ENCODE measurements around the gene PIK3R1. TPM values are rescaled to one million over a fixed set of nuclear protein-coding genes. Genes with fewer than 3 reads are reported as not detected.

PIK3R1 gene
- total and polyA plus RNA-seq, 2 experiments from 2014 or later: 5.9 to 9.8 TPM

DNA sequence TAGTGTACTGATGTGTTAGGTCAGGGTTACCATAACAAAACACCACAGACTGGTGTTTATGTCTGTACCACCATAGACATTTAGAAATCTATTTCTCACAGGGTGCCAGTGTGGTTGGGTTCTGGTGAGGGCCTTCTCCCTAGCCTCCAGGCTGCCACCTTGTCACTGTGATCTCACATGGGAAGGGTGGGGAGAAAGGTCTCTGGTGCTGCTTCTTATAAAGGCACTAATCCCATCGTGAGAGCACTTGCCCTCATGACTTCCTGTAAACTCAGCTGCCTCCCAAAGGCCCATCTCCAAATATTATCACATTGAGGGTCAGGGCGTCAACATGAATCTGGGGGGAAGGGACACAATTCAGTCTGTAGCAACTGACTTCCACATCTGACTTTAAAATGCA, 49.8 kb downstream of the PIK3R1 start (continued):
- TF ChIP-seq ETS1 (IDR thresholded peaks at IDR 0.05) (no peak), NANOG (IDR thresholded peaks at IDR 0.05; ENCODE audit: borderline replicate concordance) (no peak), POLR2AphosphoS5 (IDR thresholded peaks at IDR 0.05; ENCODE audit: low read depth) (no peak)

GRCh38 chr5:68265822-68266395, 50.4 kb downstream of the PIK3R1 start:
- no peak for ATAC-seq
- Mint-ChIP-seq H3K36me3 (ENCODE audit: low read depth) (peaks cover 20% of the 10 kb centered on the region), H3K9me3 (peaks cover 10% of the 10 kb centered on the region; the same call in 2 of the 3 replicates), H3K27me3 (ENCODE audit: insufficient read depth, low read depth, poor library complexity) (no peaks in the 10 kb centered on the region), H3K4me1 (peaks cover 5% of the 10 kb centered on the region; the same call in 2 of the 3 replicates), H3K4me3 (no peak overlapping the region), H3K27ac (no peak overlapping the region)
- no peak overlapping the region for H2AFZ ChIP-seq
- no peak overlapping the region for H3K4me2 ChIP-seq
- H3K9me2 ChIP-seq (ENCODE audit: insufficient read depth): no peaks in the 10 kb centered on the region
- H3K36me3 ChIP-seq (ENCODE audit: insufficient read depth): no peaks in the 10 kb centered on the region
- no peaks in the 10 kb centered on the region for H3K79me2 ChIP-seq (replicated peaks; ENCODE audit: insufficient read depth)
- no peak for TF ChIP-seq POLR2AphosphoS5 (IDR thresholded peaks at IDR 0.05; ENCODE audit: low read depth)
- TF ChIP-seq EZH2phosphoT487 (IDR thresholded peaks at IDR 0.05; ENCODE audit: unreplicated experiment): no peak
- no peak for TF ChIP-seq CREB1 (CRISPR knock-in tag; IDR thresholded peaks at IDR 0.05; ENCODE audit: low read depth)
- H3K27me3 ChIP-seq (ENCODE audit: insufficient read depth): no peaks in the 10 kb centered on the region
- H3K4me3 ChIP-seq: no peak overlapping the region
- H3K27ac ChIP-seq (ENCODE audit: low read depth): no peak overlapping the region
- no peaks in the 10 kb centered on the region for H3K4me1 ChIP-seq (ENCODE audit: insufficient read depth)
- H3F3A ChIP-seq (replicated peaks; ENCODE audit: low read depth): no peaks in the 10 kb centered on the region
- no peaks in the 10 kb centered on the region for H4K20me1 ChIP-seq (replicated peaks; ENCODE audit: insufficient read depth)
- no peak for DNase-seq (ENCODE audit: low spot score)

GRCh38 chr5:68266457-68266856, 50.9 kb downstream of the PIK3R1 start:
- H3K9me3 Mint-ChIP-seq: peaks cover 10% of the 10 kb centered on the region; the same call in 2 of the 3 replicates
- no peaks in the 10 kb centered on the region for H3K36me3 ChIP-seq (ENCODE audit: insufficient read depth)
- peaks cover 5% of the 10 kb centered on the region; the same call in 2 of the 3 replicates for H3K4me1 Mint-ChIP-seq
- H4K20me1 ChIP-seq (replicated peaks; ENCODE audit: insufficient read depth): no peaks in the 10 kb centered on the region
- no peak for ATAC-seq
- no peaks in the 10 kb centered on the region for H3F3A ChIP-seq (replicated peaks; ENCODE audit: low read depth)
- H3K27me3 ChIP-seq (ENCODE audit: insufficient read depth): no peaks in the 10 kb centered on the region
- H3K4me1 ChIP-seq (ENCODE audit: insufficient read depth): no peaks in the 10 kb centered on the region
- H3K79me2 ChIP-seq (replicated peaks; ENCODE audit: insufficient read depth): no peaks in the 10 kb centered on the region
- H3K4me3 Mint-ChIP-seq: no peak overlapping the region
- TF ChIP-seq POLR2AphosphoS5 (IDR thresholded peaks at IDR 0.05; ENCODE audit: low read depth): no peak
- TF ChIP-seq NANOG (IDR thresholded peaks at IDR 0.05; ENCODE audit: borderline replicate concordance): no peak
- no peak for TF ChIP-seq STAT1 (IDR thresholded peaks at IDR 0.05; ENCODE audit: unreplicated experiment)
- H3K4me2 ChIP-seq: no peak overlapping the region
- H3K27ac ChIP-seq (ENCODE audit: low read depth): no peak overlapping the region
- DNase-seq (ENCODE audit: low spot score): no peak
- H3K27me3 Mint-ChIP-seq (ENCODE audit: insufficient read depth, low read depth, poor library complexity): no peaks in the 10 kb centered on the region
- H3K9me2 ChIP-seq (ENCODE audit: insufficient read depth): no peaks in the 10 kb centered on the region
- H3K4me3 ChIP-seq: no peak overlapping the region
- peaks cover 20% of the 10 kb centered on the region for H3K36me3 Mint-ChIP-seq (ENCODE audit: low read depth)
- no peak overlapping the region for H2AFZ ChIP-seq
- H3K27ac Mint-ChIP-seq: no peak overlapping the region

DNA sequence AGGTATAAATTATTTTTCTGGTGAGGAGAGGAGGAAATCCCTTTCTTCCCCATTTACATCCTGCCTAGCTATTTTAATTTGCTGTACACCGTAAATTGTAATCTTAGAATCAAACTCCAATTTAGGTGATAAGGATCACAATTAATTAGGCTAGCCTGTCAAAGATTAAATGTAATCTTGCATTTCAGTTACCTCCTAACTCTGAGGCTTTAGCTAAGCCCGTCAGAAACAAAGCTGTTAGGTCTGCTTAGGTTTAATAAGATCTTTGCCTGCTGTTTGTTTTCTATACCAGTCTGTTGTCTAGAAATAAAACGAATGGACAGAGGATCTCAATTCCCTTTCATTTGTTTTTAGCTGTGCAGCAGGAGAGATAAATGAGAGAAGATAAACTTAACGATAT, 51.5 kb downstream of the PIK3R1 start:
- H3F3A ChIP-seq (replicated peaks; ENCODE audit: low read depth): no peaks in the 10 kb centered on the region
- H3K4me1 ChIP-seq (ENCODE audit: insufficient read depth): no peaks in the 10 kb centered on the region
- no peak overlapping the region for H3K4me3 ChIP-seq
- Mint-ChIP-seq H3K27ac (no peak overlapping the region), H3K4me3 (no peak overlapping the region), H3K36me3 (ENCODE audit: low read depth) (peaks cover 15% of the 10 kb centered on the region), H3K9me3 (peaks cover 5% of the 10 kb centered on the region; the same call in 2 of the 3 replicates), H3K27me3 (ENCODE audit: insufficient read depth, low read depth, poor library complexity) (no peaks in the 10 kb centered on the region), H3K4me1 (peaks cover 5% of the 10 kb centered on the region; the same call in 2 of the 3 replicates)
- H3K27ac ChIP-seq (ENCODE audit: low read depth): no peak overlapping the region
- H2AFZ ChIP-seq: no peak overlapping the region
- no peaks in the 10 kb centered on the region for H3K27me3 ChIP-seq (ENCODE audit: insufficient read depth)
- H3K9me2 ChIP-seq (ENCODE audit: insufficient read depth): no peaks in the 10 kb centered on the region
- no peak for ATAC-seq
- H3K36me3 ChIP-seq (ENCODE audit: insufficient read depth): no peaks in the 10 kb centered on the region
- H3K79me2 ChIP-seq (replicated peaks; ENCODE audit: insufficient read depth): no peaks in the 10 kb centered on the region
- H4K20me1 ChIP-seq (replicated peaks; ENCODE audit: insufficient read depth): no peaks in the 10 kb centered on the region
- no peak for DNase-seq (ENCODE audit: low spot score)
- H3K4me2 ChIP-seq: no peak overlapping the region
- no peak for TF ChIP-seq NANOG (IDR thresholded peaks at IDR 0.05; ENCODE audit: borderline replicate concordance)
- no peak for TF ChIP-seq POLR2AphosphoS5 (IDR thresholded peaks at IDR 0.05; ENCODE audit: low read depth)
- TF ChIP-seq, protein P1, sequence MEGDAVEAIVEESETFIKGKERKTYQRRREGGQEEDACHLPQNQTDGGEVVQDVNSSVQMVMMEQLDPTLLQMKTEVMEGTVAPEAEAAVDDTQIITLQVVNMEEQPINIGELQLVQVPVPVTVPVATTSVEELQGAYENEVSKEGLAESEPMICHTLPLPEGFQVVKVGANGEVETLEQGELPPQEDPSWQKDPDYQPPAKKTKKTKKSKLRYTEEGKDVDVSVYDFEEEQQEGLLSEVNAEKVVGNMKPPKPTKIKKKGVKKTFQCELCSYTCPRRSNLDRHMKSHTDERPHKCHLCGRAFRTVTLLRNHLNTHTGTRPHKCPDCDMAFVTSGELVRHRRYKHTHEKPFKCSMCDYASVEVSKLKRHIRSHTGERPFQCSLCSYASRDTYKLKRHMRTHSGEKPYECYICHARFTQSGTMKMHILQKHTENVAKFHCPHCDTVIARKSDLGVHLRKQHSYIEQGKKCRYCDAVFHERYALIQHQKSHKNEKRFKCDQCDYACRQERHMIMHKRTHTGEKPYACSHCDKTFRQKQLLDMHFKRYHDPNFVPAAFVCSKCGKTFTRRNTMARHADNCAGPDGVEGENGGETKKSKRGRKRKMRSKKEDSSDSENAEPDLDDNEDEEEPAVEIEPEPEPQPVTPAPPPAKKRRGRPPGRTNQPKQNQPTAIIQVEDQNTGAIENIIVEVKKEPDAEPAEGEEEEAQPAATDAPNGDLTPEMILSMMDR (conservative IDR thresholded peaks at IDR 0.05; ENCODE audit: low read depth in 2 of 2): no peak
